Upper lobe of right lung (tissue), 1 donor: Measurements from ENCODE around the gene GRAMD1B. TPM values are rescaled to one million over a fixed set of nuclear protein-coding genes. Genes with fewer than 3 reads are reported as not detected.

Source experiments
- ATAC-seq: fragments of 200-7000 bp; cut with Tn5 transposase; one replicate; pipeline ENCODE4 v1.9.1; 2020; ENCODE audit warnings: mild to moderate bottlenecking, moderate library complexity
- DNase-seq: peaks from one replicate; pipeline ENCODE4 v3.0.0-alpha.2; 2020
- H3K27ac ChIP-seq: fragments of 200-600 bp; one replicate; pipeline ENCODE4 v1.8.0; 2022
- H3K27me3 ChIP-seq: fragments of 200-600 bp; one replicate; pipeline ENCODE4 v1.8.0; 2022; ENCODE audit warnings: mild to moderate bottlenecking
- H3K36me3 ChIP-seq: fragments of 200-600 bp; one replicate; pipeline ENCODE4 v1.8.0; 2022
- H3K4me1 ChIP-seq: fragments of 200-600 bp; one replicate; pipeline ENCODE4 v1.8.0; 2022
- H3K4me3 ChIP-seq: fragments of 200-600 bp; one replicate; pipeline ENCODE4 v1.8.0; 2022; ENCODE audit warnings: mild to moderate bottlenecking
- H3K9me3 ChIP-seq: fragments of 200-600 bp; one replicate; pipeline ENCODE4 v1.8.0; 2022
- intact Hi-C: fragments of 100-400 bp; cut with DNase I; formaldehyde crosslinking; loops from one replicate; pipeline ENCODE4 v1.11.0; 2022
- total RNA-seq: library from RNA; stranded (reverse); fragmentation: NEBNext Ultra II Directional; extraction: Animal tissue kit (Norgen Biotek cat#: 25700); gene quantifications from one replicate; pipeline ENCODE4 v1.2.1, GENCODE V29; 2021
- TF ChIP-seq, protein P1 (sequence below): fragments of 200-600 bp; IDR thresholded peaks from one replicate; pipeline ENCODE4 v1.8.0; 2022; ENCODE audit warnings: antibody characterized with exemption
- donor health status: DM: no; HTN: yes; CAD: no; lungs with severe emphysema.

GRAMD1B gene
- total RNA-seq, 1 donor from 2014 or later: 4.8 TPM

- intact Hi-C loops: no loop called here
- Histone ChIP-seq H3K4me1 (no peaks in the 10 kb centered on the region), H3K9me3 (no peaks in the 10 kb centered on the region), H3K27me3 (peaks cover 14% of the 10 kb centered on the region), H3K36me3 (no peaks in the 10 kb centered on the region), H3K27ac (peak overlapping the region; percentile 73), H3K4me3 (peak overlapping the region; percentile 60)
- peak; percentile 91 for ATAC-seq
- TF ChIP-seq, protein P1, sequence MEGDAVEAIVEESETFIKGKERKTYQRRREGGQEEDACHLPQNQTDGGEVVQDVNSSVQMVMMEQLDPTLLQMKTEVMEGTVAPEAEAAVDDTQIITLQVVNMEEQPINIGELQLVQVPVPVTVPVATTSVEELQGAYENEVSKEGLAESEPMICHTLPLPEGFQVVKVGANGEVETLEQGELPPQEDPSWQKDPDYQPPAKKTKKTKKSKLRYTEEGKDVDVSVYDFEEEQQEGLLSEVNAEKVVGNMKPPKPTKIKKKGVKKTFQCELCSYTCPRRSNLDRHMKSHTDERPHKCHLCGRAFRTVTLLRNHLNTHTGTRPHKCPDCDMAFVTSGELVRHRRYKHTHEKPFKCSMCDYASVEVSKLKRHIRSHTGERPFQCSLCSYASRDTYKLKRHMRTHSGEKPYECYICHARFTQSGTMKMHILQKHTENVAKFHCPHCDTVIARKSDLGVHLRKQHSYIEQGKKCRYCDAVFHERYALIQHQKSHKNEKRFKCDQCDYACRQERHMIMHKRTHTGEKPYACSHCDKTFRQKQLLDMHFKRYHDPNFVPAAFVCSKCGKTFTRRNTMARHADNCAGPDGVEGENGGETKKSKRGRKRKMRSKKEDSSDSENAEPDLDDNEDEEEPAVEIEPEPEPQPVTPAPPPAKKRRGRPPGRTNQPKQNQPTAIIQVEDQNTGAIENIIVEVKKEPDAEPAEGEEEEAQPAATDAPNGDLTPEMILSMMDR: no peak
- peak; percentile 89 for DNase-seq
These were observed 840 bp downstream of the GRAMD1B start for GRCh38 chr11:123430721-123431497.

GRCh38 chr11:123431619-123432018, 1.6 kb downstream of the GRAMD1B start:
- Histone ChIP-seq H3K36me3 (no peaks in the 10 kb centered on the region), H3K4me1 (no peaks in the 10 kb centered on the region), H3K9me3 (no peaks in the 10 kb centered on the region), H3K27me3 (peaks cover 14% of the 10 kb centered on the region), H3K4me3 (peak overlapping the region; percentile 60), H3K27ac (no peak overlapping the region)
- TF ChIP-seq, protein P1: no peak
- intact Hi-C loops: no loop called here
- ATAC-seq (no peak), DNase-seq (no peak)

DNA sequence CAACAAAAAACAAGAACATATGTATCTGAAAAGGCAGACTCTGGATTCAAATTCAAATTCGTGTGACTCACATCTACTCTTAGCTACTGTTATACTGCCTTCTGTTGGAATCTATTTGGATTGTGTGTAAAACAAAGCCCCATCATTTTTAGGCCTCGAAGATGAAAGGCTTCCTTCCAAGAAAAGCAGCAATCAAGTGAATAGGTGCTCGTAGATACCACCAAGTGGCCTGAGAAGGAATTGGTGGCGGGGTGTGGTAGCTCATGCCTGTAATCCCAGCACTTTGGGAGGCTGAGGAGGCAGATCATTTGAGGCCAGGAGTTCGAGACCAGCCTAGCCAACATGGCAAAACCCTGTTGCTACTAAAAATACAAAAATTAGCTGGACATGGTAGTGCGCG, 4.2 kb downstream of the GRAMD1B start:
- ATAC-seq (no peak), DNase-seq (no peak)
- Histone ChIP-seq H3K4me3 (no peak overlapping the region), H3K4me1 (no peaks in the 10 kb centered on the region), H3K9me3 (no peaks in the 10 kb centered on the region), H3K27me3 (peaks cover 14% of the 10 kb centered on the region), H3K36me3 (no peaks in the 10 kb centered on the region), H3K27ac (no peak overlapping the region)
- TF ChIP-seq, protein P1: no peak
- intact Hi-C loops: no loop called here

DNA sequence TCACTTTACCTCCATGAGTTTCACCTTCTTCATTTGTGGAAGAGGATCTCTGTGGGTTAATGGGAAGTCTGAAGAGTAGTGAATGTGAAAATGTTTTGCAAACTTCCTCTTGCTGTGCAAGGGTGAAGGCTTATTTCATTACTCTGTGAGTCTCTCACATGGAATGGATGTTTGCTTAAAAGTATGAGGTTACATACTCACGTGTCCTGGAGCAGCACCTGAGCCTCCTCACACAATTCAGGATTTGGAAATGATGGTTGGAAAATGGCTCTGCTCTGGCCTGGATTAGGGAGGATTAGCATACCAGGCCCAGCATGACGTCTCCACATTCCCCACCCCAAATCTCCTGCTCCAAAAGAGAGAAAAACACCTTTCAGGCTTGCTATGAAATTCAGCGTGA, 4.8 kb downstream of the GRAMD1B start:
- Histone ChIP-seq H3K4me1 (no peaks in the 10 kb centered on the region), H3K27ac (no peak overlapping the region), H3K36me3 (no peaks in the 10 kb centered on the region), H3K4me3 (no peak overlapping the region), H3K9me3 (no peaks in the 10 kb centered on the region), H3K27me3 (peaks cover 14% of the 10 kb centered on the region)
- DNase-seq: no peak
- intact Hi-C loops: no loop called here
- no peak for ATAC-seq
- TF ChIP-seq, protein P1: no peak

DNA sequence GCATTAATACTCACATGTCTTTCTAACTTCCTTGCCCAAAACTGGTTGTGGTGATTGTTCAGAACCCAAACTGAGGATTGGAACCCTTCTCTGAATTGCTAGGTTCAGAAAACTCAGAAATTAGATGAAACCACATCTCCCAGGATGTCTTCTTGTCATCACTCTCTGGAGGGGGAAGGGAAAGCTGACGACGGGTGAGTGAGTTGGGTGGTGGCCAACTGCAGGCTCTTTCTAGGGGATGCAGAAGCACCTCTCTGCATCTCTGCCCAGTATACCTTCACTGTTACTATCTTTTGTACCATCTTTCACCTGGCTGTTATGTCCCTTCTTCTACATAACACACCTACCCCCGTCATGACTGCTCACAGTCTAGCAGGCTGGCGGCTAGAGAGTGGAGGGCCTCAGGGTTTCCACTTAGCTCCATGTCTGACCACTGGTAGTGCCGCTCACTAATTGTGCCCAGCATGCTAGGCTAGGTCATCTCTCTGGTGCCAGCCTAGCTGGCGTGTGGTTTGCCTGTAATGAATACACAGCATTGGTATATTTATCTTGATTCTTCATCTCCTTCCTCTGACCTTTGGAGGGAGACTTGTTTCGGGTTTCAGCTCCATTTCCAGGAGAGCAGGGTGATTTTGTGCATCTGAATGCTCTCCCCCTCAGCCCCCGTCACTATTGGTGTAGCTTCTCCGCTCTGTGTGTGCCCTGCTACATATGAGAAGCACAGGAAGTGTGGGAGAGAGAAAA, 7.3 kb downstream of the GRAMD1B start:
- no peak for DNase-seq
- Histone ChIP-seq H3K27me3 (no peaks in the 10 kb centered on the region), H3K4me1 (no peaks in the 10 kb centered on the region), H3K27ac (no peak overlapping the region), H3K4me3 (no peak overlapping the region), H3K9me3 (no peaks in the 10 kb centered on the region), H3K36me3 (no peaks in the 10 kb centered on the region)
- TF ChIP-seq, protein P1: no peak
- ATAC-seq: no peak
- intact Hi-C loops: no loop called here
